ENCODE measurements around the gene HAUS3.

The HAUS3 gene

GRCh38 chr4:2241410-2242353 lies at the start of gene HAUS3, which contains the start of gene POLN (continued):
- TF ChIP-seq MYNN (tag by site-specific recombination; IDR thresholded peaks at IDR 0.05; ENCODE audit: borderline replicate concordance) (no peak), ZNF513 (tag by site-specific recombination; IDR thresholded peaks at IDR 0.05) (no peak), SP7 (tag by site-specific recombination; IDR thresholded peaks at IDR 0.05) (no peak)

GRCh38 chr4:2290974-2291704 lies 49.2 kb upstream of the HAUS3 start:
- POLR2A ChIA-PET: no interaction called here
- Histone ChIP-seq H3K36me3 (ENCODE audit: control insufficient read depth in 2 of 2, insufficient read depth in 1 of 2, low read length in 2 of 2) (no peaks in the 10 kb centered on the region), H3K4me1 (ENCODE audit: control insufficient read depth, insufficient read depth, low read length) (no peaks in the 10 kb centered on the region), H3K4me3 (ENCODE audit: low read depth, low read length) (no peak overlapping the region), H3K9me3 (ENCODE audit: control insufficient read depth, insufficient read depth, low read depth, low read length) (no peaks in the 10 kb centered on the region), H3K27ac (ENCODE audit: extremely low read depth, low read depth, low read length) (no peak overlapping the region)
- CTCF ChIA-PET: no interaction called here
- TF ChIP-seq ZNF138 (tag by site-specific recombination; IDR thresholded peaks at IDR 0.05; ENCODE audit: borderline replicate concordance) (no peak), ZNF585B (tag by site-specific recombination; IDR thresholded peaks at IDR 0.05) (no peak), ZNF398 (tag by site-specific recombination; IDR thresholded peaks at IDR 0.05) (no peak), ZNF843 (tag by site-specific recombination; IDR thresholded peaks at IDR 0.05) (no peak), ELK4 (IDR thresholded peaks at IDR 0.05; ENCODE audit: borderline replicate concordance, low read depth, low read length) (no peak), ZNF513 (tag by site-specific recombination; IDR thresholded peaks at IDR 0.05) (no peak), ZSCAN5A (tag by site-specific recombination; IDR thresholded peaks at IDR 0.05) (no peak), ZNF114 (tag by site-specific recombination; IDR thresholded peaks at IDR 0.05) (no peak), ZNF596 (tag by site-specific recombination; IDR thresholded peaks at IDR 0.05) (no peak), ZFP3 (tag by site-specific recombination; IDR thresholded peaks at IDR 0.05; ENCODE audit: low read depth) (no peak), ZNF549 (tag by site-specific recombination; IDR thresholded peaks at IDR 0.05) (no peak), YY2 (tag by site-specific recombination; IDR thresholded peaks at IDR 0.05) (no peak), ZNF692 (tag by site-specific recombination; IDR thresholded peaks at IDR 0.05) (no peak), ZNF548 (tag by site-specific recombination; IDR thresholded peaks at IDR 0.05) (no peak), ZNF629 (tag by site-specific recombination; IDR thresholded peaks at IDR 0.05) (no peak), ZNF366 (tag by site-specific recombination; conservative IDR thresholded peaks at IDR 0.05) (no peak), ZNF610 (tag by site-specific recombination; IDR thresholded peaks at IDR 0.05; ENCODE audit: borderline replicate concordance) (no peak)

Measured in HEK293 (cell line).